Endometrial microvascular endothelial cells (primary cell): ENCODE data around the gene OR2J1. TPM values are rescaled to one million over a fixed set of nuclear protein-coding genes. Genes with fewer than 3 reads are reported as not detected.
"Not testable (repeated sequence)": the region's sequence is repeated elsewhere in the genome, so short reads cannot be mapped to it uniquely, and the experiment has no call there.

Experiments used
- in situ Hi-C: cut with HindIII; loops from 2 replicates; pipeline ENCODE4 v1.10.0; 2017; ENCODE audit warnings: low sequenced_read_pairs, low pct_unique_long_range_greater_than_20kb; ENCODE audit errors: inconsistent ontology term
- total RNA-seq: library from RNA; depleted of rRNA; stranded (reverse); fragments of >200 nt; gene quantifications from one replicate; pipeline ENCODE4 v1.2.3, GENCODE V29; 2015; ENCODE audit errors: inconsistent ontology term

OR2J1 gene
- total RNA-seq, 1 donor from 2014 or later: not detected

DNA sequence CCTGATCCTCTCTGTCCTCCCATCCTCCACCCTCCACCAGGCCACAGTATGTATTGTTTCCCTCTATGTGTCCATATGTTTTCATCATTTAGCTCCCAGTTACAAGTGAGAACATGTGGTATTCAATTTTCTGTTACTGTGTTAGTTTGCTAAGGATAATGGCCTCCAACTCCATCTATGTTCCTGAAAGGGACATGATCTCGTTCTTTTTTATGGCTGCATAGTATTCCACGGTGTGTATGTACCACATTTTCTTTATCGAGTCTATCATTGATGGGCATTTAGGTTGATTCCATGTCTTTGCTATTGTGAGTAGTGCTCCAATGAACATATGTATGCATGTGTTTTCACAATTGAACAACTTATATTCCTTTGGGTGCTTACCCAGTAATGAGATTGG lies 50.2 kb downstream of the OR2J1 start:
- in situ Hi-C loops: not testable (repeated sequence)

Other genes with a start within 250 kb of the OR2J1 start
- 63.2 TPM for gene TRIM27, start 175.5 kb upstream of the OR2J1 start, total RNA-seq
- 0.09 TPM for gene ZNF311, start 94.2 kb upstream of the OR2J1 start, total RNA-seq
- not detected for gene OR2W1, start 54.3 kb upstream of the OR2J1 start, total RNA-seq
- not detected for gene OR2B3, start 12.2 kb upstream of the OR2J1 start, total RNA-seq
- gene OR2J3, start 8.6 kb downstream of the OR2J1 start, total RNA-seq: not detected
- not detected for gene OR2J2, start 71.4 kb downstream of the OR2J1 start, total RNA-seq
- not detected for gene OR14J1, start 202.2 kb downstream of the OR2J1 start, total RNA-seq